Dedifferentiated amniotic fluid mesenchymal stem cell (primary cell): ENCODE measurements around the gene SIVA1.
"Not testable (repeated sequence)": the region's sequence is repeated elsewhere in the genome, so short reads cannot be mapped to it uniquely, and the experiment has no call there.

Source experiments
- DNase-seq: peaks from one replicate; pipeline ENCODE4 v3.0.0-alpha.2; 2016; ENCODE audit errors: extremely low spot score

SIVA1 gene

GRCh38 chr14:104719343-104719742, 33.6 kb upstream of the SIVA1 start:
- DNase-seq, result no peak

- no peak for DNase-seq
Observed at GRCh38 chr14:104721505-104722431, 31.2 kb upstream of the SIVA1 start.

- DNase-seq, result no peak
Observed at GRCh38 chr14:104722938-104723650, 29.9 kb upstream of the SIVA1 start.

GRCh38 chr14:104723651-104724406, 29.1 kb upstream of the SIVA1 start, which contains the start of gene ADSS1:
Gene ADSS1, plus strand, starts transcription at chr14:104724229. Its CDS starts 42 bp downstream, at chr14:104724271.
- no peak for DNase-seq

- no peak for DNase-seq
Observed at GRCh38 chr14:104724407-104724980, 28.5 kb upstream of the SIVA1 start.

- no peak for DNase-seq
Observed at GRCh38 chr14:104724981-104725771, 27.8 kb upstream of the SIVA1 start.

GRCh38 chr14:104725772-104726548, 27.0 kb upstream of the SIVA1 start:
- no peak for DNase-seq

GRCh38 chr14:104726600-104727451, 26.1 kb upstream of the SIVA1 start:
- no peak for DNase-seq

- no peak for DNase-seq
Observed at GRCh38 chr14:104728631-104729030, 24.3 kb upstream of the SIVA1 start.

- not testable (repeated sequence) for DNase-seq
Observed at GRCh38 chr14:104729176-104729834, 23.6 kb upstream of the SIVA1 start.

- DNase-seq, result no peak
Observed at GRCh38 chr14:104729835-104730181, 23.1 kb upstream of the SIVA1 start.

GRCh38 chr14:104730487-104730886, 22.5 kb upstream of the SIVA1 start:
- DNase-seq, result no peak

GRCh38 chr14:104731320-104732294, 21.3 kb upstream of the SIVA1 start:
- DNase-seq, result no peak

- DNase-seq, result no peak
Observed at GRCh38 chr14:104732355-104732804, 20.6 kb upstream of the SIVA1 start.

- DNase-seq, result no peak
Observed at GRCh38 chr14:104732931-104733681, 19.8 kb upstream of the SIVA1 start.

GRCh38 chr14:104734051-104734587, 18.8 kb upstream of the SIVA1 start:
- DNase-seq, result no peak
